ENCODE measurements around the gene STK10.
A peak's percentile ranks its signal among the peaks of the same experiment; 100 is the strongest.

Gene STK10

DNA sequence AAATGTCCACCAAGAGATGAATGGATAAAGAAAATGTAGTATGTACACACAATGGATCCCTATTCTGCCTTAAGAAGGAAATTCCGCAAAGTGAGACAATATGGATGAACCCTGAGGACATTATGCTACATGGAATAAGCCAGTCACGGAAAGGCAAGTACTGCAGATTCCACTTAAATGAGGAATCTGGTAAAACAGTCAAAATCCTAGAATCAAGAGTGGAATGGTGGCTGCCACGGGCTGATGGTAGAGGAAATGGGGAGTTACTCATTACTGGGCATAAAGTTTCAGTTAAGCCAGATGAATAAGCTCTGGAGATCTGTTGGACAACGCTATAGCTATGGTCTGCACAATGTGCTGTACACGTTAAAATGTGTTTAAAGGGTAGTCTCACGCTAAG is 47.2 kb downstream of the STK10 start:
- no peak for DNase-seq

GRCh38 chr5:172140120-172140519 is 47.9 kb downstream of the STK10 start:
- no peak for DNase-seq

DNA sequence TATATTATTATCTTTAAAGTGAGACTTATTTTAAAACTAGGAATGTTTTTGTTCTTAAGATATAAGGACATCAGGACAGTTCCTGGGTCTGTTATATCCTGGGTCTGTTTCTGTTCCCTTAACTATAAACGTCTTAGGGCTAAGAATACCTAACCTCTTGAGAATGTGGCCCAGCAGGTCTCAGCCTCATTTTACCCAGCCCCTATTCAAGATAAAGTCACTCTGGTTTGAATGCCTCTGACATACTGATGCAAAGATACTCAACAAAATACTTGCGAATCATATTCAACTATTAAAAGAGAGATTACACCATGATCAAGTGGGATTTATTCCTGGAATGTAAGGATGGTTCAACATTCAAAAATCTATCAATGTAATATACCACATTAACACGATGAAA is 51.0 kb downstream of the STK10 start:
- DNase-seq: no peak

DNA sequence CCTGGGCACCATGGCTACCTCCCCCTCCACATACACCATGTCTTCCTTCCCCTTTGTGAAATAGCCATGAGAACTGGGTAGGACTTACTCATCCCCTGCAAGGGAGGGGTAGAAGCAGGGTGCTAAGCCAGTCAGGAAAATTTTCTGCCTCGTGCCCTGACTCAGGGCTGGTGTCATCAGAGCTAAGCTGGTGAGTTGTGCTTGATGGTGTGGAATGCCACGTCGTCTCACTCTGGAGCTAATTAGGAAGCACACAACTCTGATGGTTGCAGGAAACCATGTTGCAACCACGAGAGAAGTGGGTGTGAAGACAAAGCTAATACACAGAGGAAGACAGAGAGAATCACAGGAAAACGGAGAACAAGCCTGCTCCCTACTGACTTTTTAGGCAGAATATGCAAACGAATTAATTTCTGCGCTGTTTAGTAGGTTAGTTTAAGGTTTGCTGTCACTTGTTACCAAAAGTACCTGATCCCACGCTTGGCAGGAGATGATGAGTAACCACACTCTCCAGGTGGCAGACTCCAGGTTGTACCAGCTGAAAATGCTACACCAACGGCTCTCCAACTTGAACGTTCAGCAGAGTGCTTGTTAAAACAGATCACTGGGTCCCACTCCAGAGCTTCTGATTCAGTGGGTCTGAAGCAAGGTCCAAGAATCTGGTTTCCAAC is 54.5 kb downstream of the STK10 start:
- DNase-seq: peak; percentile 46

DNA sequence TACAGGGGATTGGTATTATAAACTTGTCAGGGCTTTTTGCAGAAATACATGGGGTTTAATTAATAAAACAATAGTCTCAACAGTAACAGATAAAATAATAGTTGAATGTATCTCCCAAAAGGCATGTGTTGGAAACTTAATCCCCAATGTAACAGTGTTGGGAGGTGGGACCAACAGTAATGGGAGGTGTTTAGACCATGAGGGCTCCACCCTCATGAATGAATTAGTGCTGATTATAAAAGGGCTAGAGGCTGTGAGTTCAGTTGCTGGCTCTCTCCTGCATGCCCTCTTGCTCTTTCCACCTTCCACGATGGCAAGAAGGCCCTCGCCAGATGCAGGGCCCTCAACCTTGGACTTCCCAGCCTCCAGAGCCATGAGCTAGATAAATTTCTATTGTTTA is 56.3 kb downstream of the STK10 start:
- no peak for DNase-seq

GRCh38 chr5:172129256-172129910 is 58.6 kb downstream of the STK10 start:
- no peak for DNase-seq

DNA sequence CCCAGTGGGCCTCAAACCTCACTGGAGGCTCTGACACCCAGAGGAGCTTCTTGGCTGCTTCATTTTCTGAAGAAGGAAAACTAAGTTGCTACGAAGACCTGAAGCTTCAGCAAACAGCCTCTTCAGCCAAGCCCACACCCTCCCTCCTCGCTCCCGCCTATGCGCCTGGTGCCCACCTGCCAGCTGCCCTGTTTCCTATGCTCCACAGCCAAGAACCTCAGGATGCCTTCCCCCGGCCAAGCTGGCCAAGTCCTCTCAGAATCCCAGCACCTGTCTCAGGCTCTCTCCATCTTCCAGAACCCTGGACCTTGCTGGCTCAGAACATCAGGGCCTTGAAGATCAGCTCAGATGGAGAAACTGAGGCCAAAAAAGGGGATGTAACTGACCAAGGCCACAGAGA is 60.4 kb downstream of the STK10 start:
- DNase-seq: no peak

- no peak for DNase-seq
Measured at GRCh38 chr5:172123269-172123692, 64.7 kb downstream of the STK10 start.

- DNase-seq: no peak
Measured at GRCh38 chr5:172119921-172120688, 67.9 kb downstream of the STK10 start.

- DNase-seq: no peak
Measured at GRCh38 chr5:172118891-172119290, 69.1 kb downstream of the STK10 start.

DNA sequence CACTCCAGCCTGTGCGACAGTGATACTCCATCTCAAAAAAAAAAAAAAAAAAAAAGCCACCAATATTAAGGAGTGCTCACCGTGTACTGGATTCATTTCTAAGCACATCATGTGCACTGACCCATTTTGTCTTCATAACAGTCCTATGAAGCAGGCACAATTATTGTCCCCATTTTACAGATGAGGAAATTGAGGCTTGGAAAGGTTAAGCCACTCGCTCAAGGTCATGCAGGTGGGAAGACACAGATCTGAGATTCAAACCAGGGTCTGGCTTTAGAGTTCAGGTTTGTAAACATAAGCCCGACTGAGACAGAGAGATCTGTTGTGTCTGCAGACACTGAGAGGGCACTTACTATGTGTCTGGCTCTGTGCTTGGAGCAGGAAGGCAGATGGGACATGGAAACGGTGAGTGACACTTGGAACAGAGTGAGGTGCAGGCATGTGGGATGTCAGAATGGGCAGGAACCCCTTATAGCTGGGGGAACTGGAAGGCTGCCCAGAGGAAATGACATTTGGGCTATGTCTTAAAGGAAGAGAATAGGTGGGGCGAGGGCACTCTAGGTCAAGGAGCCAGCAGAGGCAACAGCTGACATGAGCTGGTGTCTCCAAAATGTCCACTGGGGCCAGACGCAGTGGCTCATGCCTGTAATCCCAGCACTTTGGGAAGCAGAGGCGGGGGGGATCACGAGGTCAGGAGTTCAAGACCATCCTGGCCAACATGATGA is 69.9 kb downstream of the STK10 start:
- DNase-seq: no peak

- no peak for DNase-seq
Measured at GRCh38 chr5:172115541-172115982, 72.5 kb downstream of the STK10 start.

GRCh38 chr5:172114875-172115422 is 73.1 kb downstream of the STK10 start:
- peak; percentile 63 for DNase-seq

GRCh38 chr5:172113036-172113435 is 75.0 kb downstream of the STK10 start:
- DNase-seq: peak; percentile 69

GRCh38 chr5:172111852-172112225 is 76.2 kb downstream of the STK10 start:
- no peak for DNase-seq

DNA sequence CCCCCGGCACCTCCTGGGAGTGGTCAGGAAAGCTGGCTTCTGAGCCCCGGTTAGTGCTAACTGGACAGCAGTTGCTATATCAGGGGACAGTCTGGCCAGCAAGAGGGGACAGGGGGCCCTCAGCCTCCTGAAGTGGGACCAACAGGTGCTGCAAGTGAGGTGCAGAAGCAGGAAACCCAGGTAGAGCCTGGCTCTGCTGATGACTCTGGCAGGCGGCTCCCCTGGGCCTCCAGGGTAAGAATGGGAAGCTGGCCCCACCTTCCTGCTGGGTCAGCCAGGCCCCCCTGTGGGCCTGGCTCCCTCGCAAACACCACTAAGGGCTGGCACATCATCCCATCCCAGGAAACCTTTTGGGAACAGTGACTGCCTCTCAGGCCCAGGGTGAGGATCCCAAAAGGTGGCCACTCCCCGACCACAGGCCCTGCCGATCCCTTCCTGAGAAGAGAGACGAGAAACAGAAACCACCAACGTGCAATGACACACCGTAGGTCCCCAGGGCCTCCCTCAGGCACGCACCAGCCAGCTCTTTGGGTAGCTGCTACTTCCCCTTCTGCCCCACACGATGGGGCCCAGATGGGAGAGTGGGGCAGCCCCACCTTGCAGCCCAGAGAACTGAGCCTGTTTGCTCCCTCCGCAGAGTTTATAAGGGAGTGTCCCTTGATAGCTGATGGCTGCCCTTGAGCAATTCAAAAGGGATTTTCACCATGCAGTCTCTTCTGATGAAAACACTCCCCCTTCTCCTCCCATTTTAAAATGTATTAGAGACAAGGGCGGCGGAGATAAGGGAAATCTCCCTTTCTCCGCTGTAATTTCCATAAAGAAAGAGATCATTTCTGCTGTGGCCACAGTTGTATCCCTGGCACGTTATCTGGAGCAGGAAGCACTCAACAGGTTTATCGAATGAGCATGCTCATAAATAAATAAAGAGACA is 76.8 kb downstream of the STK10 start:
- peak; percentile 71 for DNase-seq

- DNase-seq: no peak
Measured at GRCh38 chr5:172110260-172110815, 77.7 kb downstream of the STK10 start.

DNA sequence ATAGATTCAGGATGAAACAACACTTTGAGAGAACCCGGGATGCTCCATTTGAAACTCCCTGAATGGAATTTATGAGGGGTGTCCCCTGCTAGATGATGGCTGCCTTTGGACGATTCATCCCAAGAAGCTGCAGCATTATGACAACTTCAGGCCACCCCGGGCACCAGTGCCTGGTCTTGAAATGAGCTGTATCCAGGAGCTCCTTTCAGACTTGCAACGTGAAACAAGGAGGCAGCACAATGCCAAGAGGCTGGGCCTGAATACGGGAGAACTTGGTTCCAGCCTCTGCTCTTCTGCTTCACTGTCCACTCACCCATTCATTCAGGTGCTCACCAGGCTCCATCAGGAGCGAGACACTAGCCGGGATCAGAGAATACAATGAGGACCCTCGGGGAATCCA is 78.3 kb downstream of the STK10 start:
- DNase-seq: no peak

GRCh38 chr5:172107571-172107970 is 80.5 kb downstream of the STK10 start:
- DNase-seq: no peak

DNA sequence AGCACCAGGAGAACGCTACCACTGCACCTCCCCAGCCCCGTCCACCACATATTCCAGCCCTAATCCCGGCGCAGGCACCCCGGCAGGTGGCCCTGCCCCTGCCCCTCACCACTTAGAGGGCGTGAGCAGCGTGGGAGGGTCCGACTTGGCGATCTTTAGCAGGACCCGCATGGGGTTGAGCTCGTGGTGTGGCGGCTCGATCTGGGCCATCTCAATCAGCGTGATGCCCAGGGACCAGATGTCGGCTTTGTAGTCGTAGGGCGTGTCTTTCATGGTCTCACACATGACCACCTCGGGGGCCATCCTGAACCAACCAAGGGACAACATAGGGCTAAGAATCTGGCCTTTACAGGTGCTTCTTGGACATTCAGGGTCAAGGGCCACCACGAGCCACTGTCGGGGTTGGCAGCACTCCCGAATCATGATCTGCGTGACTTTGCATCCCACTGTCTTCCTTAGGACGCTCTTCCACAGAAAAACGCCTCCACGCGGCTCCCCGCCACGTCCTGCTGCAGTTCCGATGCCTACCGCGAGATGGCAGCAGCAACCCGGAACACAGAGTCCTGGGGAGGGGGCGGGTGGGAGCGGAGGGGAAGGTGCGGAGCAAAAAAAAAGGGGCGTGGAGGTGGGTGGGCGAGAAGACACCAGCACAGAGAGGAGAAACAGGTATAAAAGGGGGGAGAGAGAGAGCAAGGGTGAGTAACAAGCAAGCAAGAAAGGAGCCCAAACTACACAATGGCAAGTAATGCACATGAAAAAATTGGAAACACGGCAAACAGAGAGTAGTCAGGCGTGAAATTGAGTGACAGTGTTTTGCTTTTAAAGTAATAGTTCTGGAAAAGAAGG is 81.3 kb downstream of the STK10 start:
- peak; percentile 81 for DNase-seq

GRCh38 chr5:172105811-172106210 is 82.2 kb downstream of the STK10 start:
- no peak for DNase-seq
